HepG2 (cell line): ENCODE measurements around the gene HEY2. TPM values are rescaled to one million over a fixed set of nuclear protein-coding genes. Genes with fewer than 3 reads are reported as not detected.

Experiments used
- DDIT3 ChIP-seq: sonication (generic); formaldehyde crosslinking; IDR thresholded peaks from 2 replicates; pipeline ENCODE4 v1.4.0; 2020; ENCODE audit warnings: mild to moderate bottlenecking, missing genetic modification reagents
- DNMT3B ChIP-seq: conservative IDR thresholded peaks from 2 replicates; pipeline ENCODE4 v1.6.1; 2016; ENCODE audit warnings: missing biosample characterization, control low read depth
- HNF1B ChIP-seq: sonication (generic); formaldehyde crosslinking; IDR thresholded peaks from 2 replicates; pipeline ENCODE4 v1.5.1; 2020; ENCODE audit warnings: mild to moderate bottlenecking, moderate library complexity, missing genetic modification reagents
- IKZF4 ChIP-seq: sonication (generic); formaldehyde crosslinking; IDR thresholded peaks from 2 replicates; pipeline ENCODE4 v1.5.1; 2020; ENCODE audit warnings: borderline replicate concordance, mild to moderate bottlenecking, low read depth, missing genetic modification reagents; ENCODE audit errors: not compliant biosample characterization
- MTERF4 ChIP-seq: sonication (generic); formaldehyde crosslinking; IDR thresholded peaks from 2 replicates; pipeline ENCODE4 v1.8.0; 2023; ENCODE audit warnings: mild to moderate bottlenecking, missing genetic modification reagents
- PITX1 ChIP-seq: sonication (generic); formaldehyde crosslinking; IDR thresholded peaks from 2 replicates; pipeline ENCODE4 v1.5.1; 2020; ENCODE audit warnings: mild to moderate bottlenecking, missing genetic modification reagents
- REPIN1 ChIP-seq: sonication (generic); formaldehyde crosslinking; IDR thresholded peaks from 2 replicates; pipeline ENCODE4 v1.8.0; 2022; ENCODE audit warnings: missing genetic modification reagents, low read depth, mild to moderate bottlenecking, borderline replicate concordance
- SKIL ChIP-seq: sonication (generic); formaldehyde crosslinking; IDR thresholded peaks from 2 replicates; pipeline ENCODE4 v1.8.0; 2022; ENCODE audit warnings: missing genetic modification reagents, mild to moderate bottlenecking, moderate library complexity, borderline replicate concordance
- ZBTB43 ChIP-seq: sonication (generic); formaldehyde crosslinking; conservative IDR thresholded peaks from 2 replicates; pipeline ENCODE4 v1.4.0; 2020; ENCODE audit warnings: missing genetic modification reagents
- ZNF790 ChIP-seq: sonication (generic); formaldehyde crosslinking; IDR thresholded peaks from 2 replicates; pipeline ENCODE4 v1.8.0; 2022; ENCODE audit warnings: missing genetic modification reagents, mild to moderate bottlenecking, borderline replicate concordance
- polyA plus RNA-seq, 8 experiments: library from polyadenylated mRNA; depleted of rRNA in 3 of 8; stranded (reverse) in 7 of 8; unstranded in 1 of 8; fragments of >200 nt; fragmentation: Illumina TruSeq in 4 of 8; extraction: Trizol in 4 of 8; gene quantifications; 2 replicates each; pipeline versions ENCODE4 v1.2.1 to v1.2.3, GENCODE V29; 2011 to 2016; ENCODE audit warnings: low read depth in 4 of 8, missing spikeins in 1 of 8, mixed read lengths in 1 of 8; ENCODE audit not compliant: insufficient read depth in 1 of 8
- total RNA-seq, 5 experiments: library from RNA; depleted of rRNA; stranded (reverse); fragments of >200 nt; fragmentation: Illumina TruSeq; extraction: Trizol; gene quantifications; 2 replicates each; pipeline ENCODE4 v1.2.3, GENCODE V29; 2016; ENCODE audit warnings: low read depth in 1 of 5
- TF ChIP-seq, protein P1 (sequence below): sonication (generic); formaldehyde crosslinking; IDR thresholded peaks from 2 replicates; pipeline ENCODE4 v1.4.0; 2020; ENCODE audit warnings: missing genetic modification reagents, mild to moderate bottlenecking, borderline replicate concordance

The HEY2 gene
- total and polyA plus RNA-seq, 2 of the 13 experiments (the other 11 are each of a cell fraction or from before 2014, with no cell fraction given), result 0.04 TPM

DNA sequence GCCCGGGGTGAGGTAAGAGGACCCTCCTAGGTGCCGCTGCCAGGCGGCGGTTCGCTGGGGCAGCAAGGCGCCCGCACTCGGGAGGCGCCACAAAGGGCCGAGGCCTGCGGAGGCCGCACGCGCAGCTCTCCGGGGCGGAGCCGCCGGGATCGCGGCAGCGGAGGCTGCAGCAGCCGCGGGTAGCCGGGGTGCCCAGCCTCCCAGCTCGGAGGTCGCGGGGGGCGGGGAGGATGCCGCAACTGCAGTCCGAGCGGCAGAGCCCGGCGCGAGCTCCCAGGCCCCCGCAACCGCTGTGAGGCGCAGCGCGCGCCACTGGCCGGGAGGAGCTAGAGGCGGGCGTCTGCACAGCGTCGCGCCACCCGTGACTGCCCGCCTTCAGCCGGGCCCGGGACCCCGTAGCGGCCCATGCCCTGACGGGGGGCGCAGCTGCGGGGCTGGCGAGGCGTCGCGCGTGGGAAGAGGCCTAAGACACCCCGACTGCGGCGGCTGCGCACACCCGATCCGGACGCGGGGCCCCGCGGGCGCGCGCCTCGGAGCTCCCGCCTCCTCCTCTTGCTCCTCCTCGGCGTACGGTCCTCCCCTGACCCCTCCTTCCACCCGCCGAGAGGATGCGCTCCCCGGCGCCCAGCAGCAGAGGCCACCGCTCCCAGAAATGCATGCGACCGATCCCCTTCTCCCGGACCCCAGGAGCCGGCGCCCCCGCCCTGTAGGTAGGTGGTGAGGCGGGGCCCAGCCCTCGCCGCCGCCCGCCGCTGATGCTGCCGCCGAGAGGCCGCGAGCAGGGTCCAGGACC is 41.1 kb downstream of the HEY2 start, which contains the start of gene NCOA7 (continued):
- TF ChIP-seq, protein P1, sequence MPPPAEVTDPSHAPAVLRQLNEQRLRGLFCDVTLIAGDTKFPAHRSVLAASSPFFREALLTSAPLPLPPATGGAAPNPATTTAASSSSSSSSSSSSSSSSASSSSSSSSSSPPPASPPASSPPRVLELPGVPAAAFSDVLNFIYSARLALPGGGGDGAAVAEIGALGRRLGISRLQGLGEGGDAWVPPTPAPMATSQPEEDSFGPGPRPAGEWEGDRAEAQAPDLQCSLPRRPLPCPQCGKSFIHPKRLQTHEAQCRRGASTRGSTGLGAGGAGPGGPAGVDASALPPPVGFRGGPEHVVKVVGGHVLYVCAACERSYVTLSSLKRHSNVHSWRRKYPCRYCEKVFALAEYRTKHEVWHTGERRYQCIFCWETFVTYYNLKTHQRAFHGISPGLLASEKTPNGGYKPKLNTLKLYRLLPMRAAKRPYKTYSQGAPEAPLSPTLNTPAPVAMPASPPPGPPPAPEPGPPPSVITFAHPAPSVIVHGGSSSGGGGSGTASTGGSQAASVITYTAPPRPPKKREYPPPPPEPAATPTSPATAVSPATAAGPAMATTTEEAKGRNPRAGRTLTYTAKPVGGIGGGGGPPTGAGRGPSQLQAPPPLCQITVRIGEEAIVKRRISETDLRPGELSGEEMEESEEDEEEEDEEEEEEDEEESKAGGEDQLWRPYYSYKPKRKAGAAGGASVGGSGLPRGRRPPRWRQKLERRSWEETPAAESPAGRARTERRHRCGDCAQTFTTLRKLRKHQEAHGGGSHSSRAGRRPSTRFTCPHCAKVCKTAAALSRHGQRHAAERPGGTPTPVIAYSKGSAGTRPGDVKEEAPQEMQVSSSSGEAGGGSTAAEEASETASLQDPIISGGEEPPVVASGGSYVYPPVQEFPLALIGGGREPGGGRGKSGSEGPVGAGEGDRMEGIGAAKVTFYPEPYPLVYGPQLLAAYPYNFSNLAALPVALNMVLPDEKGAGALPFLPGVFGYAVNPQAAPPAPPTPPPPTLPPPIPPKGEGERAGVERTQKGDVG, result 0 out of 2 replicates have a peak, but pooled peaks have one; percentile 56
- TF ChIP-seq DNMT3B (CRISPR knock-in tag) (no peak), MTERF4 (CRISPR knock-in tag) (peak; percentile 55; the same call in 1 of the 2 replicates), ZBTB43 (CRISPR knock-in tag) (peak; percentile 69), PITX1 (CRISPR knock-in tag) (no peak), REPIN1 (CRISPR knock-in tag) (peak; percentile 55; the same call in 1 of the 2 replicates), HNF1B (CRISPR knock-in tag) (peak; percentile 71; the same call in 1 of the 2 replicates), ZNF790 (CRISPR knock-in tag) (peak; percentile 99), SKIL (0 out of 2 replicates have a peak, but pooled peaks have one; percentile 35), DDIT3 (CRISPR knock-in tag) (no peak), IKZF4 (CRISPR knock-in tag) (peak; percentile 72)
